ENCODE measurements around the gene PHLDB1. TPM values are rescaled to one million over a fixed set of nuclear protein-coding genes. Genes with fewer than 3 reads are reported as not detected.
"Not testable (repeated sequence)": the region's sequence is repeated elsewhere in the genome, so short reads cannot be mapped to it uniquely, and the experiment has no call there.

The PHLDB1 gene
- total RNA-seq, 1 donor from 2014 or later, result 35.7 TPM

- H3K79me2 ChIP-seq (ENCODE audit: low read depth), result no peaks in the 10 kb centered on the region
Observed at GRCh38 chr11:118682372-118682771, 75.0 kb downstream of the PHLDB1 start.

DNA sequence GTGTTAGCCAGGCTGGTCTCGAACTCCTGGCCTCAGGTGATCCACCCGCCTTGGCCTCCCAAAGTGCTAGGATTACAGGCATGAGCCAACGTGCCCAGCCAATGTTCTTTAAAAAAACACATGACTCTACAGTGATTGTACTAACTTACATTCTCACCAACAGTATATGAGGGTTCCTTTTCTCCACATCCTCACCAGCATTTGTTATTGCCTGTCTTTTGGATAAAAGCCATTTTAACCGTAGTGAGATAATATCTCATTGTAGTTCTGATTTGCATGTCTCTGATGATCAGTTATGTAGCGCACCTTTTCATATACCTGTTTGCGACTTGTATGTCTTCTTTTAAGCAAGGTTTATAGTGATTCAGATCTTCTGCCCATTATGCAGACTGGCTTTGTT is 75.5 kb downstream of the PHLDB1 start:
- H3K36me3 ChIP-seq; H3K27ac ChIP-seq; H3K9me3 ChIP-seq (ENCODE audit: low read depth); H3K36me3 Mint-ChIP-seq; H3K27me3 ChIP-seq; H3K4me3 ChIP-seq; H3K27me3 Mint-ChIP-seq (ENCODE audit: insufficient read depth, low read depth); DNase-seq (ENCODE audit: low spot score); H2AFZ ChIP-seq (replicated peaks); H4K20me1 ChIP-seq (ENCODE audit: low read depth); H3K4me3 Mint-ChIP-seq; H3F3A ChIP-seq (ENCODE audit: low read depth); H3K9ac ChIP-seq; H3K4me1 Mint-ChIP-seq; H3K27ac Mint-ChIP-seq; H3K4me1 ChIP-seq; H3K4me2 ChIP-seq; H3K9me3 Mint-ChIP-seq; H3K79me2 ChIP-seq (ENCODE audit: low read depth): not testable (repeated sequence)

More at GRCh38 chr11:118682372-118682771, 75.0 kb downstream of the PHLDB1 start:
- Mint-ChIP-seq H3K9me3 (no peaks in the 10 kb centered on the region), H3K27me3 (ENCODE audit: insufficient read depth, low read depth) (no peaks in the 10 kb centered on the region), H3K36me3 (no peaks in the 10 kb centered on the region), H3K4me3 (no peak overlapping the region), H3K27ac (no peak overlapping the region), H3K4me1 (peaks cover 2% of the 10 kb centered on the region)
- DNase-seq (ENCODE audit: low spot score), result no peak
- no peak overlapping the region for H3K27ac ChIP-seq
- H3K4me2 ChIP-seq, result no peak overlapping the region
- no peaks in the 10 kb centered on the region for H3K36me3 ChIP-seq
- H3K9me3 ChIP-seq (ENCODE audit: low read depth), result no peaks in the 10 kb centered on the region
- no peaks in the 10 kb centered on the region for H3F3A ChIP-seq (ENCODE audit: low read depth)
- H3K27me3 ChIP-seq, result no peaks in the 10 kb centered on the region
- H2AFZ ChIP-seq (replicated peaks), result no peak overlapping the region
- no peaks in the 10 kb centered on the region for H3K4me1 ChIP-seq
- no peak overlapping the region for H3K4me3 ChIP-seq
- H3K9ac ChIP-seq, result no peak overlapping the region
- H4K20me1 ChIP-seq (ENCODE audit: low read depth), result no peaks in the 10 kb centered on the region
- TF ChIP-seq, protein P1, sequence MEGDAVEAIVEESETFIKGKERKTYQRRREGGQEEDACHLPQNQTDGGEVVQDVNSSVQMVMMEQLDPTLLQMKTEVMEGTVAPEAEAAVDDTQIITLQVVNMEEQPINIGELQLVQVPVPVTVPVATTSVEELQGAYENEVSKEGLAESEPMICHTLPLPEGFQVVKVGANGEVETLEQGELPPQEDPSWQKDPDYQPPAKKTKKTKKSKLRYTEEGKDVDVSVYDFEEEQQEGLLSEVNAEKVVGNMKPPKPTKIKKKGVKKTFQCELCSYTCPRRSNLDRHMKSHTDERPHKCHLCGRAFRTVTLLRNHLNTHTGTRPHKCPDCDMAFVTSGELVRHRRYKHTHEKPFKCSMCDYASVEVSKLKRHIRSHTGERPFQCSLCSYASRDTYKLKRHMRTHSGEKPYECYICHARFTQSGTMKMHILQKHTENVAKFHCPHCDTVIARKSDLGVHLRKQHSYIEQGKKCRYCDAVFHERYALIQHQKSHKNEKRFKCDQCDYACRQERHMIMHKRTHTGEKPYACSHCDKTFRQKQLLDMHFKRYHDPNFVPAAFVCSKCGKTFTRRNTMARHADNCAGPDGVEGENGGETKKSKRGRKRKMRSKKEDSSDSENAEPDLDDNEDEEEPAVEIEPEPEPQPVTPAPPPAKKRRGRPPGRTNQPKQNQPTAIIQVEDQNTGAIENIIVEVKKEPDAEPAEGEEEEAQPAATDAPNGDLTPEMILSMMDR (IDR thresholded peaks at IDR 0.05), result no peak
- TF ChIP-seq EZH2phosphoT487 (IDR thresholded peaks at IDR 0.05), result no peak
- TF ChIP-seq EZH2 (IDR thresholded peaks at IDR 0.05), result no peak

DNA sequence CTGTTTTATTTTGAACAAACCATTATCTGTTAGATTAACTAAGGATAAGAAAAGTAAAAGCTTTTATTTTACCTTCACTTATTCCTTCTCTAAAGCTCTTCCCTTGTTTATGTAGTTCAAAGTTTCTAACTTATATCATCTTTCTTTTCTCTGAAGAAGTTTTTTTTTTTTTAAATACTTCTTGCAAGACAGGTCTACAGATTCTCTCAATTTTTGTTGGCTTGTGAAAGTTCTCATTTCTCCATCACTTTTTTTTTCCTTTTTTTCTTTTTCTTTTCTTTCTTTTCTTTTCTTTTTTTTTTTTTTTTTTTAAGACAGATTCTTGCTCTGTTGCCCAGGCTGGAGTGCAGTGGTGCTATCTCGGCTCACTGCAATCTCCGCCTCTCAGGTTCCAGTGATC is 76.8 kb downstream of the PHLDB1 start:
- Mint-ChIP-seq H3K4me1 (peaks cover 5% of the 10 kb centered on the region), H3K27me3 (ENCODE audit: insufficient read depth, low read depth) (no peaks in the 10 kb centered on the region), H3K4me3 (no peak overlapping the region), H3K9me3 (no peaks in the 10 kb centered on the region), H3K27ac (no peak overlapping the region), H3K36me3 (no peaks in the 10 kb centered on the region)
- no peaks in the 10 kb centered on the region for H3K79me2 ChIP-seq (ENCODE audit: low read depth)
- no peaks in the 10 kb centered on the region for H3F3A ChIP-seq (ENCODE audit: low read depth)
- TF ChIP-seq EZH2 (IDR thresholded peaks at IDR 0.05), result no peak
- no peak for TF ChIP-seq EZH2phosphoT487 (IDR thresholded peaks at IDR 0.05)
- TF ChIP-seq, protein P1 (IDR thresholded peaks at IDR 0.05), result no peak
- no peak overlapping the region for H3K4me3 ChIP-seq
- no peaks in the 10 kb centered on the region for H3K9me3 ChIP-seq (ENCODE audit: low read depth)
- no peak overlapping the region for H2AFZ ChIP-seq (replicated peaks)
- H3K4me2 ChIP-seq, result no peak overlapping the region
- H3K9ac ChIP-seq, result no peak overlapping the region
- H4K20me1 ChIP-seq (ENCODE audit: low read depth), result no peaks in the 10 kb centered on the region
- no peaks in the 10 kb centered on the region for H3K27me3 ChIP-seq
- H3K4me1 ChIP-seq, result no peaks in the 10 kb centered on the region
- no peaks in the 10 kb centered on the region for H3K36me3 ChIP-seq
- no peak overlapping the region for H3K27ac ChIP-seq
- DNase-seq (ENCODE audit: low spot score), result no peak

GRCh38 chr11:118687906-118688305 is 80.5 kb downstream of the PHLDB1 start:
- Histone ChIP-seq H3K4me2 (no peak overlapping the region), H3K9me3 (ENCODE audit: low read depth) (no peaks in the 10 kb centered on the region), H2AFZ (replicated peaks) (no peak overlapping the region), H3K27me3 (no peaks in the 10 kb centered on the region), H3K9ac (no peak overlapping the region), H3K36me3 (no peaks in the 10 kb centered on the region), H3K27ac (no peak overlapping the region), H3K79me2 (ENCODE audit: low read depth) (no peaks in the 10 kb centered on the region), H4K20me1 (ENCODE audit: low read depth) (no peaks in the 10 kb centered on the region), H3K4me3 (no peak overlapping the region), H3K4me1 (no peaks in the 10 kb centered on the region), H3F3A (ENCODE audit: low read depth) (no peaks in the 10 kb centered on the region)
- no peak for DNase-seq (ENCODE audit: low spot score)
- no peaks in the 10 kb centered on the region for H3K9me3 Mint-ChIP-seq
- no peak for TF ChIP-seq EZH2 (IDR thresholded peaks at IDR 0.05)
- TF ChIP-seq, protein P1 (IDR thresholded peaks at IDR 0.05), result no peak
- TF ChIP-seq EZH2phosphoT487 (IDR thresholded peaks at IDR 0.05), result no peak
- no peak overlapping the region for H3K27ac Mint-ChIP-seq
- peaks cover 4% of the 10 kb centered on the region for H3K27me3 Mint-ChIP-seq (ENCODE audit: insufficient read depth, low read depth)
- peaks cover 12% of the 10 kb centered on the region for H3K4me1 Mint-ChIP-seq
- no peak overlapping the region for H3K4me3 Mint-ChIP-seq
- H3K36me3 Mint-ChIP-seq, result no peaks in the 10 kb centered on the region

GRCh38 chr11:118688339-118688738 is 80.9 kb downstream of the PHLDB1 start:
- not testable (repeated sequence) for H3K4me3 ChIP-seq; H3K27me3 Mint-ChIP-seq (ENCODE audit: insufficient read depth, low read depth); H4K20me1 ChIP-seq (ENCODE audit: low read depth); H3K9me3 ChIP-seq (ENCODE audit: low read depth); H3K4me3 Mint-ChIP-seq; DNase-seq (ENCODE audit: low spot score); H3K27me3 ChIP-seq; H3K27ac ChIP-seq; H3K4me2 ChIP-seq; H3F3A ChIP-seq (ENCODE audit: low read depth); H3K9me3 Mint-ChIP-seq; H3K36me3 Mint-ChIP-seq; H3K79me2 ChIP-seq (ENCODE audit: low read depth); H3K4me1 ChIP-seq; H3K9ac ChIP-seq; H3K36me3 ChIP-seq; H2AFZ ChIP-seq (replicated peaks)
- Mint-ChIP-seq H3K27ac (peak overlapping the region; percentile 27), H3K4me1 (peaks cover 12% of the 10 kb centered on the region)

All from neural progenitor cell (in vitro differentiated cells).